HepG2 (cell line): ENCODE results near the gene MTF2. TPM values are rescaled to one million over a fixed set of nuclear protein-coding genes. Genes with fewer than 3 reads are reported as not detected.

Experiments
- ARNTL ChIP-seq: sonication (generic); formaldehyde crosslinking; IDR thresholded peaks from 2 replicates; pipeline ENCODE4 v1.4.0; 2020; ENCODE audit warnings: mild to moderate bottlenecking, missing genetic modification reagents
- ATF7 ChIP-seq, 2 experiments: fragments of 450-650 bp in 1 of 2; sonication (generic) in 1 of 2; formaldehyde crosslinking in 1 of 2; IDR thresholded peaks; 2 replicates each; pipeline versions ENCODE4 v1.4.0 to v1.6.1; 2016 to 2020; ENCODE audit warnings: antibody characterized with exemption in 1 of 2, mild to moderate bottlenecking in 1 of 2, missing genetic modification reagents in 1 of 2
- BCL6 ChIP-seq: IDR thresholded peaks from 2 replicates; pipeline ENCODE4 v1.6.1; 2016; ENCODE audit warnings: missing genetic modification reagents, missing compliant biosample characterization
- MAZ ChIP-seq, 2 experiments: sonication (generic) in 1 of 2; formaldehyde crosslinking in 1 of 2; IDR thresholded peaks; 2 replicates each; pipeline versions ENCODE4 v1.5.0 to v1.6.1; 2012 to 2020; ENCODE audit warnings: low read depth in 2 of 2, mild to moderate bottlenecking in 2 of 2, borderline replicate concordance in 1 of 2, improper control_type of control experiment in 1 of 2, low read length in 1 of 2, missing genetic modification reagents in 1 of 2, moderate library complexity in 1 of 2
- NCOA5 ChIP-seq: sonication (generic); formaldehyde crosslinking; IDR thresholded peaks from 2 replicates; pipeline ENCODE4 v1.4.0; 2020; ENCODE audit warnings: missing genetic modification reagents
- PATZ1 ChIP-seq: sonication (generic); formaldehyde crosslinking; IDR thresholded peaks from 2 replicates; pipeline ENCODE4 v1.4.0; 2020; ENCODE audit warnings: missing genetic modification reagents
- RARG ChIP-seq: sonication (generic); formaldehyde crosslinking; IDR thresholded peaks from 2 replicates; pipeline ENCODE4 v1.4.0; 2020; ENCODE audit warnings: low read depth, mild to moderate bottlenecking, missing genetic modification reagents
- RFX1 ChIP-seq: fragments of 450-650 bp; IDR thresholded peaks from 2 replicates; pipeline ENCODE4 v1.6.1; 2017
- RNF2 ChIP-seq: fragments of 450-650 bp; conservative IDR thresholded peaks from 2 replicates; pipeline ENCODE4 v1.6.1; 2016; ENCODE audit warnings: low read depth
- SOX13 ChIP-seq, 3 experiments: fragments of 450-650 bp in 1 of 3; sonication (generic) in 1 of 3; formaldehyde crosslinking in 1 of 3; IDR thresholded peaks in 2 of 3; conservative IDR thresholded peaks in 1 of 3; 2 replicates each; pipeline versions ENCODE4 v1.5.0 to v1.6.1; 2016 to 2020; ENCODE audit warnings: antibody characterized with exemption in 1 of 3, mild to moderate bottlenecking in 1 of 3, missing compliant biosample characterization in 1 of 3, missing genetic modification reagents in 1 of 3, moderate library complexity in 1 of 3
- TBL1XR1 ChIP-seq: fragments of 150-350 bp; IDR thresholded peaks from 2 replicates; pipeline ENCODE4 v1.6.1; 2014; ENCODE audit warnings: borderline replicate concordance, low read length; ENCODE audit not compliant: partially characterized antibody
- ZNF142 ChIP-seq: sonication (generic); formaldehyde crosslinking; IDR thresholded peaks from 2 replicates; pipeline ENCODE4 v1.4.0; 2020; ENCODE audit warnings: missing genetic modification reagents
- ZNF562 ChIP-seq: sonication (generic); formaldehyde crosslinking; IDR thresholded peaks from 2 replicates; pipeline ENCODE4 v1.8.0; 2022; ENCODE audit warnings: missing genetic modification reagents, borderline replicate concordance
- ZNF660 ChIP-seq: sonication (generic); formaldehyde crosslinking; IDR thresholded peaks from 2 replicates; pipeline ENCODE4 v1.5.1; 2020; ENCODE audit warnings: mild to moderate bottlenecking, low read depth, missing genetic modification reagents, borderline replicate concordance
- polyA plus RNA-seq, 8 experiments: library from polyadenylated mRNA; depleted of rRNA in 3 of 8; stranded (reverse) in 7 of 8; unstranded in 1 of 8; fragments of >200 nt; fragmentation: Illumina TruSeq in 4 of 8; extraction: Trizol in 4 of 8; gene quantifications; 2 replicates each; pipeline versions ENCODE4 v1.2.1 to v1.2.3, GENCODE V29; 2011 to 2016; ENCODE audit warnings: low read depth in 4 of 8, missing spikeins in 1 of 8, mixed read lengths in 1 of 8; ENCODE audit not compliant: insufficient read depth in 1 of 8
- total RNA-seq, 5 experiments: library from RNA; depleted of rRNA; stranded (reverse); fragments of >200 nt; fragmentation: Illumina TruSeq; extraction: Trizol; gene quantifications; 2 replicates each; pipeline ENCODE4 v1.2.3, GENCODE V29; 2016; ENCODE audit warnings: low read depth in 1 of 5

MTF2 gene
- total and polyA plus RNA-seq, 2 of the 13 experiments (the other 11 are each of a cell fraction or from before 2014, with no cell fraction given), result 48.7 to 53.9 TPM

- no peak for TF ChIP-seq ZNF660 (CRISPR knock-in tag)
- TF ChIP-seq TBL1XR1, result peak; percentile 79
- TF ChIP-seq ARNTL, result 0 out of 2 replicates have a peak, but pooled peaks have one; percentile 25
- peak; percentile 56 for TF ChIP-seq PATZ1 (CRISPR knock-in tag)
- no peak for TF ChIP-seq ZNF562 (CRISPR knock-in tag)
- no peak for TF ChIP-seq RNF2
- TF ChIP-seq BCL6 (CRISPR knock-in tag), result peak; percentile 90
- no peak for TF ChIP-seq ATF7 (IDR thresholded peaks at IDR 0.05)
- TF ChIP-seq ATF7 (CRISPR knock-in tag; IDR thresholded peaks at IDR 0.05), result no peak
- TF ChIP-seq RFX1, result no peak
- no peak for TF ChIP-seq NCOA5
- TF ChIP-seq ZNF142, result no peak
- peak; percentile 74; the same call in 1 of the 2 replicates for TF ChIP-seq MAZ (IDR thresholded peaks at IDR 0.05; ENCODE audit: borderline replicate concordance, low read depth, low read length)
- TF ChIP-seq MAZ (CRISPR knock-in tag; IDR thresholded peaks at IDR 0.05; ENCODE audit: low read depth), result no peak
- no peak for TF ChIP-seq RARG
- no peak for TF ChIP-seq SOX13 (IDR thresholded peaks at IDR 0.05)
- TF ChIP-seq SOX13 (CRISPR knock-in tag; conservative IDR thresholded peaks at IDR 0.05 in 1 of 2, IDR thresholded peaks at IDR 0.05 in 1 of 2), result 0 out of 4 replicates have a peak, but pooled peaks of 1 of the 2 experiments have one; percentile 46
These were observed 99.3 kb downstream of the MTF2 start (continued) for GRCh38 chr1:93178418-93178817.
